Articular chondrocyte of knee joint (primary cell): ENCODE measurements around the gene SNX4. TPM values are rescaled to one million over a fixed set of nuclear protein-coding genes. Genes with fewer than 3 reads are reported as not detected.

Source experiments
- small RNA-seq: library from RNA; depleted of rRNA; stranded (forward); fragments of <200 nt; gene quantifications from one replicate; pipeline ENCODE3, GENCODE V24; 2012
- total RNA-seq: library from RNA; depleted of rRNA; stranded (reverse); fragments of >200 nt; gene quantifications from 2 replicates; pipeline ENCODE4 v1.2.3, GENCODE V29; 2012

The SNX4 gene
- total RNA-seq, result 30.2 and 34.9 TPM in 2 replicates

DNA sequence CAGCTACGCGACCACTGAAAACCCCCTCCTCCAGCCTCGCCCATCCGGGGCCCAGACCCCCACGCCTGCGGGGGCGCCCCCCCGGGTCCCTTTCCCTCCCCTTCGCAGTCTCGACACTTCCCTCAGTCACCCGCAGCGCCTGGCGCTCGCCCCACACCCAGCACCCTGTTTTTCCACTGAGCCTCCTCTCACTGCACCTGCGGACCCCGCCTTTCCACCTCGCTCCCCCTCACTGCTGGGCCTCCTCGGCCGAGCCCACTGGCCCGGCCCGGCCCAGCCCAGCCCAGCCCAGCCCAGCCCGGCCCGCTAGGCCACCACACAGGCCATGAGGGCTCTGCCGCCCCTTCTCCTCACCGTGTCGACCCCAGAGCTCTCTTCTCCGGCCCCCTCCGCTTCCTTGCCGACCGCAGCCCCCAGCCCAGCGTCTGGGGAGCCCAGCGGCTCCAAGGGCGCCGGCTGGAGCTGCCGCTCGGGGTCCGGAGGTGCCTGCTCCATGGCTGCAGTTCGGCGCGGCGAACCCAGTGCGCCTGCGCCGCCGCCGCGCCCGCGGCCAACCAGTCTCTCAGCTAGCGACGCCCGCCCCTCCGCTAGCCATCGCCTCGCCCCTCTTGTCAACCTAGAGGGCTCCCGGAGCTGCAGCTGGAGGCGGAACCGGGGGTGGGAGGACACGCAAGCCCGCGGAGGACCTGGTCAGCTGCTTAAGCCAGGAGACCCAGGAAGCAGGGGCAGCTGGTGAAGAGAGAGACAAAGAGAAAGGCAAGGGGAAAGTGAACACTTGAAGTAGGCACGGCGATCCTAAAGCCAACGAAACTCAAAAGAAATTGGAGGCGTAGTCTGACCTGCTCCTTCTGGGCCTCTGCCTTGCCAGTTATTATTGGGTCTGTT is at the start of gene SNX4:
SNX4 (minus strand) TSS at position 525 of the 885 bp plus-strand sequence; CDS start at position 495, 30 bp downstream.

Small RNA genes lying within 50 kb of the gene (small RNA-seq; reads per million reads assigned to genes)
- gene RF00019, result not detected

Other genes with a start within 250 kb of the SNX4 start
- gene ZNF148, start 144.9 kb downstream of the SNX4 start, total RNA-seq, result 48.1 and 53.5 TPM in 2 replicates
- 10.8 and 11.8 TPM in 2 replicates for gene OSBPL11, start 75.3 kb upstream of the SNX4 start, total RNA-seq